Gastrocnemius medialis (tissue), 4 donors: ENCODE results near the gene ACTA2. TPM values are rescaled to one million over a fixed set of nuclear protein-coding genes. Genes with fewer than 3 reads are reported as not detected.
A peak's percentile ranks its signal among the peaks of the same experiment; 100 is the strongest.

ENCODE experiments used
- ATAC-seq, 2 donors: fragments of 150-250 bp; one replicate each; pipeline ENCODE4 v1.9.1; 2016
- DNase-seq, 2 donors: peaks; one replicate each; pipeline ENCODE4 v3.0.0-alpha.2; 2019
- H3K27ac ChIP-seq, 4 donors: fragments of 200-600 bp; sonication (generic); 1 replicate in 1 of 4; 2 replicates in 3 of 4; pipeline ENCODE4 v1.5.1; 2016 to 2018; ENCODE audit warnings: mild to moderate bottlenecking in 2 of 4, moderate library complexity in 1 of 4
- H3K27me3 ChIP-seq, 3 donors: fragments of 200-600 bp; sonication (generic) in 2 of 3; 1 replicate in 1 of 3; 2 replicates in 2 of 3; pipeline versions ENCODE4 v1.5.1 to v1.6.0; 2016 to 2019; ENCODE audit warnings: mild to moderate bottlenecking in 1 of 3, moderate library complexity in 1 of 3
- H3K36me3 ChIP-seq, 2 donors: fragments of 200-600 bp; sonication (generic) in 1 of 2; one replicate each; pipeline ENCODE4 v1.5.1; 2017 to 2018
- H3K4me1 ChIP-seq, 2 donors: fragments of 200-600 bp; sonication (generic) in 1 of 2; one replicate each; pipeline ENCODE4 v1.5.1; 2016 to 2017; ENCODE audit warnings: mild to moderate bottlenecking in 2 of 2
- H3K4me3 ChIP-seq, 4 donors: fragments of 200-600 bp; sonication (generic) in 3 of 4; 1 replicate in 1 of 4; 2 replicates in 3 of 4; pipeline ENCODE4 v1.5.1; 2016 to 2019; ENCODE audit warnings: mild to moderate bottlenecking in 2 of 4
- H3K9me3 ChIP-seq, 3 donors: fragments of 200-600 bp; sonication (generic) in 2 of 3; 1 replicate in 1 of 3; 2 replicates in 2 of 3; pipeline ENCODE4 v1.5.1; 2016 to 2019
- CTCF ChIP-seq, 5 experiments: fragments of 450-650 bp in 3 of 5; fragments of 200-600 bp in 2 of 5; sonication (generic) in 2 of 5; IDR thresholded peaks in 4 of 5; conservative IDR thresholded peaks in 1 of 5; 1 replicate in 4 of 5; 2 replicates in 1 of 5; pipeline ENCODE4 v1.5.1; 2016 to 2019; ENCODE audit warnings: antibody characterized with exemption in 5 of 5, mild to moderate bottlenecking in 3 of 5, moderate library complexity in 3 of 5
- POLR2A ChIP-seq, 2 donors: fragments of 450-650 bp; IDR thresholded peaks; one replicate each; pipeline ENCODE4 v1.6.1; 2017; ENCODE audit warnings: antibody characterized with exemption in 2 of 2, mild to moderate bottlenecking in 2 of 2, moderate library complexity in 2 of 2
- in situ Hi-C, 4 donors: fragments of 200-750 bp; cut with MboI; loops; one replicate each; pipeline versions ENCODE4 v1.15.0 to v1.8.0; 2017; ENCODE audit warnings: low sequenced_read_pairs in 4 of 4
- intact Hi-C: fragments of 100-400 bp; cut with DNase I; formaldehyde crosslinking; loops from one replicate; pipeline ENCODE4 v1.15.1; 2023; ENCODE audit warnings: low total_unique reads
- total RNA-seq, 4 donors: library from RNA; depleted of rRNA; stranded (reverse); fragments of >200 nt; gene quantifications; one replicate each; pipeline versions ENCODE4 v1.1.0 to v1.2.3, GENCODE V29; 2016

Gene ACTA2
- total RNA-seq, 4 donors from 2014 or later = 23.4 to 119 (median 74.2) TPM

- Histone ChIP-seq H3K4me1 (peaks cover 4 to 28% of the 10 kb centered on the region in 2 donors), H3K36me3 (no peaks in the 10 kb centered on the region), H3K9me3 (no peaks in the 10 kb centered on the region), H3K4me3 (no peak overlapping the region), H3K27me3 (no peaks in the 10 kb centered on the region), H3K27ac (peak overlapping the region; percentile 15 to 63 (median 52))
- in situ Hi-C loops (no loop called here), intact Hi-C loops (no loop called here)
- TF ChIP-seq CTCF (IDR thresholded peaks at IDR 0.05 in 4 of 5, conservative IDR thresholded peaks at IDR 0.05 in 1 of 5) (no peak), POLR2A (IDR thresholded peaks at IDR 0.05) (no peak)
- DNase-seq (no peak), ATAC-seq (no peak)
Observed at GRCh38 chr10:88978463-88978862, 25.9 kb upstream of the ACTA2 start.

GRCh38 chr10:88975377-88975720 is 22.8 kb upstream of the ACTA2 start:
- H3K27ac ChIP-seq = peak overlapping the region; percentile 63 to 65 (median 65)
- ATAC-seq (no peak), DNase-seq (no peak)
- in situ Hi-C loops = no loop called here
- TF ChIP-seq CTCF (IDR thresholded peaks at IDR 0.05 in 4 of 5, conservative IDR thresholded peaks at IDR 0.05 in 1 of 5) (no peak), POLR2A (IDR thresholded peaks at IDR 0.05) (no peak)
- H3K27me3 ChIP-seq = no peaks in the 10 kb centered on the region
- H3K36me3 ChIP-seq = no peaks in the 10 kb centered on the region
- peaks cover 4 to 28% of the 10 kb centered on the region in 2 donors for H3K4me1 ChIP-seq
- intact Hi-C loops = no loop called here
- H3K9me3 ChIP-seq = no peaks in the 10 kb centered on the region
- H3K4me3 ChIP-seq = peak overlapping the region; percentile 49 to 66 (median 63)

GRCh38 chr10:88974446-88975376 is 22.1 kb upstream of the ACTA2 start:
- intact Hi-C loops (no loop called here), in situ Hi-C loops (no loop called here)
- peak; percentile 52 to 70 for ATAC-seq
- Histone ChIP-seq H3K27ac (peak overlapping the region; percentile 63 to 65 (median 65)), H3K36me3 (no peaks in the 10 kb centered on the region), H3K27me3 (no peaks in the 10 kb centered on the region), H3K9me3 (no peaks in the 10 kb centered on the region), H3K4me1 (peaks cover 4 to 28% of the 10 kb centered on the region in 2 donors), H3K4me3 (peak overlapping the region; percentile 49 to 66 (median 63))
- TF ChIP-seq POLR2A (IDR thresholded peaks at IDR 0.05) (no peak), CTCF (IDR thresholded peaks at IDR 0.05 in 4 of 5, conservative IDR thresholded peaks at IDR 0.05 in 1 of 5) (no peak)
- no peak for DNase-seq

- intact Hi-C loops (no loop called here), in situ Hi-C loops (no loop called here)
- Histone ChIP-seq H3K9me3 (no peaks in the 10 kb centered on the region), H3K27me3 (no peaks in the 10 kb centered on the region), H3K36me3 (no peaks in the 10 kb centered on the region), H3K4me1 (peaks cover 7 to 21% of the 10 kb centered on the region in 2 donors), H3K4me3 (no peak overlapping the region), H3K27ac (peak overlapping the region; percentile 63 to 65 (median 65))
- DNase-seq (no peak), ATAC-seq (no peak)
- TF ChIP-seq CTCF (IDR thresholded peaks at IDR 0.05 in 4 of 5, conservative IDR thresholded peaks at IDR 0.05 in 1 of 5) (no peak), POLR2A (IDR thresholded peaks at IDR 0.05) (no peak)
Observed at GRCh38 chr10:88974012-88974411, 21.4 kb upstream of the ACTA2 start.
